ENCODE results near the gene FAM234B. TPM values are rescaled to one million over a fixed set of nuclear protein-coding genes. Genes with fewer than 3 reads are reported as not detected.

FAM234B gene
- total RNA-seq, 1 experiment from 2014 or later, result 20.8 TPM

DNA sequence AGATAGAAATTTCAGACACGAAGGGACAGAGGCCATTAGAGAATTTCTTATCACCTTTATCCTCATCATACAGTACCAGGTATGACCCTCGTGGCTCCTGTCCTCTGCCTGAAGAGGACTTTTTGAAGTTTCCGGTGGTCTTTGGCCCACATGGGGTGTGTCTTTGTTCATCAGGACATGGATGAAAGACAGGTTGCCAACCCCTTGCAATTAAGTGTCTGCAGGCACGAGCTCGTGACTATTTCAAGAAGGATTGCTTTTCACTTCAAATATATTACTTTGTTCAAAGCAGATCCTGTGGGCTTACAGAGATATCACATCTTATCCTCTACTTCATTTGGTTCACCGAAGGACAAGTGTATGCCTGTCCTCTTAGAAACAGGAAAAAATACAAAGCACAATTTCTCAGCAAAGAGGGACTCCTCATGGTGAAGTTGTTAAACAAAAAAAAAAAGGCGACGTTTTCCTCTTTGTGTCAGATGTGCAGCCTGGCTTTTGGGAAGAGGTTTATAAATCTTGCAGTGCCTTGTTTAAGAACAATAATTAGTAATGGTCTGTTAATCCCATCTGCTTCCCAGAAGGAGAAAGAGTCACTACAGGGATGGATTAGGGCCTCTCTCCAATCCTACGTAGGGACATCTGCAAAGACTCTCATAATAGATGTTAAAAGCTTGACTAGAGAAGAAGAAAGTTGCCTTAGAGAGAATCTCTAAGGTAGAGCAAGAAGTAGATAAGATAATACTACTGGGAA, 13.5 kb upstream of the FAM234B start:
- H2BK20ac ChIP-seq (ENCODE audit: low read depth, low read length, poor library complexity, severe bottlenecking), result no peak overlapping the region
- TF ChIP-seq, protein P1, sequence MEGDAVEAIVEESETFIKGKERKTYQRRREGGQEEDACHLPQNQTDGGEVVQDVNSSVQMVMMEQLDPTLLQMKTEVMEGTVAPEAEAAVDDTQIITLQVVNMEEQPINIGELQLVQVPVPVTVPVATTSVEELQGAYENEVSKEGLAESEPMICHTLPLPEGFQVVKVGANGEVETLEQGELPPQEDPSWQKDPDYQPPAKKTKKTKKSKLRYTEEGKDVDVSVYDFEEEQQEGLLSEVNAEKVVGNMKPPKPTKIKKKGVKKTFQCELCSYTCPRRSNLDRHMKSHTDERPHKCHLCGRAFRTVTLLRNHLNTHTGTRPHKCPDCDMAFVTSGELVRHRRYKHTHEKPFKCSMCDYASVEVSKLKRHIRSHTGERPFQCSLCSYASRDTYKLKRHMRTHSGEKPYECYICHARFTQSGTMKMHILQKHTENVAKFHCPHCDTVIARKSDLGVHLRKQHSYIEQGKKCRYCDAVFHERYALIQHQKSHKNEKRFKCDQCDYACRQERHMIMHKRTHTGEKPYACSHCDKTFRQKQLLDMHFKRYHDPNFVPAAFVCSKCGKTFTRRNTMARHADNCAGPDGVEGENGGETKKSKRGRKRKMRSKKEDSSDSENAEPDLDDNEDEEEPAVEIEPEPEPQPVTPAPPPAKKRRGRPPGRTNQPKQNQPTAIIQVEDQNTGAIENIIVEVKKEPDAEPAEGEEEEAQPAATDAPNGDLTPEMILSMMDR (conservative IDR thresholded peaks at IDR 0.05), result no peak
- H3K4me1 ChIP-seq (ENCODE audit: insufficient read depth, low read length), result peaks cover 6% of the 10 kb centered on the region
- no peak overlapping the region for H4K8ac ChIP-seq (replicated peaks; ENCODE audit: insufficient read length, low read depth, low read length)
- DNase-seq, result no peak
- no peaks in the 10 kb centered on the region for H3K79me2 ChIP-seq (ENCODE audit: insufficient read depth, low read length)
- H3K23ac ChIP-seq (ENCODE audit: insufficient read length, low read depth, low read length), result no peak overlapping the region
- no peak overlapping the region for H3K56ac ChIP-seq (ENCODE audit: insufficient read length, low read depth, low read length)
- no peak overlapping the region for H4K5ac ChIP-seq (ENCODE audit: insufficient read length, low read depth, low read length)
- H4K20me1 ChIP-seq (ENCODE audit: control insufficient read depth, insufficient read depth, insufficient read length), result no peaks in the 10 kb centered on the region
- no peak overlapping the region for H3K4me2 ChIP-seq (ENCODE audit: insufficient read depth, insufficient read length, low read length)
- peaks cover 12 to 20% of the 10 kb centered on the region in 2 experiments for H3K4me1 Mint-ChIP-seq
- no peak overlapping the region for H3T11ph ChIP-seq (ENCODE audit: low read length)
- no peak overlapping the region for H2BK12ac ChIP-seq (ENCODE audit: insufficient read length, low read depth, low read length)
- no peaks in the 10 kb centered on the region for H3K36me3 Mint-ChIP-seq (ENCODE audit: insufficient read depth in 1 of 3, low read depth in 3 of 3)
- no peak overlapping the region for H3K4ac ChIP-seq (ENCODE audit: low read depth, low read length)
- no peak overlapping the region for H3K27ac ChIP-seq (ENCODE audit: insufficient read length, low read depth, low read length)
- H3K27me3 ChIP-seq (ENCODE audit: insufficient read depth, low read length), result no peaks in the 10 kb centered on the region
- no peaks in the 10 kb centered on the region for H3K79me1 ChIP-seq (ENCODE audit: insufficient read depth, low read depth, low read length, poor library complexity, severe bottlenecking)
- no peak overlapping the region for H3K4me3 Mint-ChIP-seq
- H2BK5ac ChIP-seq (ENCODE audit: insufficient read length, low read length), result no peak overlapping the region
- H2BK120ac ChIP-seq (ENCODE audit: low read depth, low read length, poor library complexity, severe bottlenecking), result no peak overlapping the region
- H3K18ac ChIP-seq (ENCODE audit: insufficient read length, low read depth, low read length), result no peak overlapping the region
- no peak overlapping the region for H4K91ac ChIP-seq (ENCODE audit: insufficient read length, low read depth, low read length)
- H3K9ac ChIP-seq (ENCODE audit: extremely low read depth, insufficient read length, low read length), result no peak overlapping the region
- H3K27me3 Mint-ChIP-seq (ENCODE audit: low read depth), result no peaks in the 10 kb centered on the region
- H3K23me2 ChIP-seq (ENCODE audit: insufficient read length, low read depth, low read length, poor library complexity, severe bottlenecking), result no peaks in the 10 kb centered on the region
- H3K27ac Mint-ChIP-seq, result no peak overlapping the region
- H3K9me3 ChIP-seq (ENCODE audit: control insufficient read depth, low read depth, low read length), result no peaks in the 10 kb centered on the region
- no peaks in the 10 kb centered on the region for H3K9me3 Mint-ChIP-seq
- H2AFZ ChIP-seq (ENCODE audit: low read length), result no peak overlapping the region
- H2BK15ac ChIP-seq (ENCODE audit: low read depth, low read length), result no peak overlapping the region
- H2AK5ac ChIP-seq (ENCODE audit: insufficient read length, low read length), result no peak overlapping the region
- H3K14ac ChIP-seq (ENCODE audit: insufficient read depth, low read length), result no peak overlapping the region
- WGBS (ENCODE audit: extremely low coverage, insufficient read length, low lambda C conversion rate), result no CpG with 5 or more reads among the region's 9 CpGs
